KMS-11 (cell line): ENCODE results near the gene IDUA.

Experiments
- H2AFZ ChIP-seq: fragments of 200-600 bp; sonication (generic); 2 replicates; pipeline ENCODE4 v1.6.1; 2016; ENCODE audit warnings: antibody characterized with exemption, mixed run types, low read depth
- H3K27ac ChIP-seq: fragments of 200-600 bp; sonication (generic); 2 replicates; pipeline ENCODE4 v1.6.1; 2016; ENCODE audit warnings: mild to moderate bottlenecking, mixed run types
- H3K27me3 ChIP-seq: fragments of 200-600 bp; sonication (generic); 2 replicates; pipeline ENCODE4 v1.6.1; 2017; ENCODE audit warnings: mild to moderate bottlenecking, low read depth, mixed run types, moderate library complexity; ENCODE audit not compliant: insufficient read depth
- H3K36me3 ChIP-seq: fragments of 200-600 bp; sonication (generic); 2 replicates; pipeline ENCODE4 v1.6.1; 2017; ENCODE audit warnings: mild to moderate bottlenecking, mixed run types; ENCODE audit not compliant: insufficient read depth
- H3K4me1 ChIP-seq: fragments of 200-600 bp; sonication (generic); 2 replicates; pipeline ENCODE4 v1.6.1; 2016; ENCODE audit warnings: mild to moderate bottlenecking, low read depth, mixed run types; ENCODE audit not compliant: poor library complexity, severe bottlenecking
- H3K4me2 ChIP-seq: fragments of 200-600 bp; sonication (generic); 2 replicates; pipeline ENCODE4 v1.7.0; 2016; ENCODE audit warnings: mild to moderate bottlenecking, mixed run types
- H3K4me3 ChIP-seq: fragments of 200-600 bp; sonication (generic); IDR thresholded peaks from 2 replicates; pipeline ENCODE4 v1.6.1; 2017; ENCODE audit warnings: low read depth, low read length, mixed read lengths; ENCODE audit not compliant: insufficient read depth
- H3K79me2 ChIP-seq: fragments of 200-600 bp; sonication (generic); 2 replicates; pipeline ENCODE4 v1.6.1; 2016; ENCODE audit warnings: low read depth, mixed run types; ENCODE audit not compliant: insufficient read depth
- H3K9ac ChIP-seq: fragments of 200-600 bp; sonication (generic); 2 replicates; pipeline ENCODE4 v1.6.1; 2016; ENCODE audit warnings: mild to moderate bottlenecking, mixed run types
- H4K20me1 ChIP-seq: fragments of 200-600 bp; sonication (generic); 2 replicates; pipeline ENCODE4 v1.6.1; 2016; ENCODE audit warnings: mild to moderate bottlenecking, mixed run types; ENCODE audit not compliant: insufficient read depth
- TF ChIP-seq, protein P1 (sequence below): fragments of 200-600 bp; sonication (generic); conservative IDR thresholded peaks from 2 replicates; pipeline ENCODE4 v1.6.1; 2017; ENCODE audit warnings: low read depth, mild to moderate bottlenecking, antibody characterized with exemption, low read length, moderate library complexity, mixed read lengths

The IDUA gene

GRCh38 chr4:1026115-1026514 is 39.3 kb downstream of the IDUA start:
- Histone ChIP-seq H4K20me1 (no peaks in the 10 kb centered on the region), H3K4me3 (no peak overlapping the region), H3K4me1 (no peaks in the 10 kb centered on the region), H3K27ac (no peak overlapping the region), H3K27me3 (no peaks in the 10 kb centered on the region; the same call in 1 of the 2 replicates), H2AFZ (no peak overlapping the region), H3K36me3 (no peaks in the 10 kb centered on the region), H3K9ac (no peak overlapping the region), H3K79me2 (no peaks in the 10 kb centered on the region), H3K4me2 (no peak overlapping the region)
- TF ChIP-seq, protein P1, sequence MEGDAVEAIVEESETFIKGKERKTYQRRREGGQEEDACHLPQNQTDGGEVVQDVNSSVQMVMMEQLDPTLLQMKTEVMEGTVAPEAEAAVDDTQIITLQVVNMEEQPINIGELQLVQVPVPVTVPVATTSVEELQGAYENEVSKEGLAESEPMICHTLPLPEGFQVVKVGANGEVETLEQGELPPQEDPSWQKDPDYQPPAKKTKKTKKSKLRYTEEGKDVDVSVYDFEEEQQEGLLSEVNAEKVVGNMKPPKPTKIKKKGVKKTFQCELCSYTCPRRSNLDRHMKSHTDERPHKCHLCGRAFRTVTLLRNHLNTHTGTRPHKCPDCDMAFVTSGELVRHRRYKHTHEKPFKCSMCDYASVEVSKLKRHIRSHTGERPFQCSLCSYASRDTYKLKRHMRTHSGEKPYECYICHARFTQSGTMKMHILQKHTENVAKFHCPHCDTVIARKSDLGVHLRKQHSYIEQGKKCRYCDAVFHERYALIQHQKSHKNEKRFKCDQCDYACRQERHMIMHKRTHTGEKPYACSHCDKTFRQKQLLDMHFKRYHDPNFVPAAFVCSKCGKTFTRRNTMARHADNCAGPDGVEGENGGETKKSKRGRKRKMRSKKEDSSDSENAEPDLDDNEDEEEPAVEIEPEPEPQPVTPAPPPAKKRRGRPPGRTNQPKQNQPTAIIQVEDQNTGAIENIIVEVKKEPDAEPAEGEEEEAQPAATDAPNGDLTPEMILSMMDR: no peak

DNA sequence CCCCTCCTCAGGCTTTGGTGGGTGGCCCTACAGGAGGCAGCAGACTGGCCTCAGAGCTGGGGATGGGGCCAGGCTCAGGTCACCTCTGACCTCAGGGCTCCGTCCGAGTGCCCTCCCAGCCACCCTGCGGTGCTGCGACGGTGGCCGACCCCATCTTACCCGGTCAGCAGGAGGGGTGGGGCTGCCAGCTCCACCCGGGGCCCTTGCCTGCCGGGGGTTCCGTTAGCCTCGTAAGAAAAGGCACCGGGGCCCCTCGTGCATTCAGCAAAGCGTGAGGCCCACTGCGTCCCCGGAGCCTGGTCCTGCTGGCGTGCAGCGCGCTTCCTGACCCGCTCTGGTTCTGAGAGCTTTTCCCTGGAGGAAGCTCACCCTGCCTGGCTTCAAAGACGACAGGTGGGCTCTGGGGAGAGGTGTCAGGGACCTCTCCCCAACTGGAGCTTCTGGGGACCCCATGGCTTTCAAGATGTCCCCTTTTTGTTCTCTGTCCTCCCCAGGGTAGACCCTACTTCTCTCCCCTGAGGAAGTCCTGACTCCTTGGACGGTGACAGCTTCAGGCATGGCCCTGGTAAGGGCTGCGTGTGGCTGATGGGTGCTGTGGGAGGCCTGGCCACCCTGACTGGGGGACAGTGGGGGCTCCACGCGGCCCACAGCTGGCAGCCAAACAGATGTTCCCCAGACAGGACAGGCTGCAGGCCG is 40.5 kb downstream of the IDUA start:
- H4K20me1 ChIP-seq: no peaks in the 10 kb centered on the region
- H3K27me3 ChIP-seq: peaks cover 4% of the 10 kb centered on the region; the same call in 1 of the 2 replicates
- H3K4me3 ChIP-seq: no peak overlapping the region
- H3K36me3 ChIP-seq: no peaks in the 10 kb centered on the region
- H3K9ac ChIP-seq: no peak overlapping the region
- TF ChIP-seq, protein P1: no peak
- H3K79me2 ChIP-seq: no peaks in the 10 kb centered on the region
- H3K4me2 ChIP-seq: no peak overlapping the region
- H2AFZ ChIP-seq: no peak overlapping the region
- H3K4me1 ChIP-seq: no peaks in the 10 kb centered on the region
- no peak overlapping the region for H3K27ac ChIP-seq

DNA sequence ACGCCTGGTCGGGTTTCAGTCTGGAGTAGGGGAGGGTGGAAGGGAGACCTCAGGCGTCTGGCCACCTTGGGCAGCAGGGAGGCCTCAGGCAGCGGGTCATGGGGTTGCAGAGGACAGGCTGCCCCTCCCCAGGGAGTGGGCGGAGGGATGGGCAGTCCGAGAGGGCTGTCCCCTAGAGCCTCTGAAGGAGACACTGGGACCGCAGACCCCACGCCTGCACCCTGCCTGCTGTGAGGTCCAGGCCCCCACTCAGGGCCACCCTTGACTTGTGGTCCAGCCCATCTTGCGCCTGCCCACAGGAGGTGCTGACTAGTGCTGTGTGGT is 41.0 kb downstream of the IDUA start:
- no peak overlapping the region for H3K4me3 ChIP-seq
- no peaks in the 10 kb centered on the region for H4K20me1 ChIP-seq
- no peaks in the 10 kb centered on the region for H3K36me3 ChIP-seq
- H3K9ac ChIP-seq: no peak overlapping the region
- peaks cover 4% of the 10 kb centered on the region; the same call in 1 of the 2 replicates for H3K27me3 ChIP-seq
- H2AFZ ChIP-seq: no peak overlapping the region
- no peak overlapping the region for H3K4me2 ChIP-seq
- H3K27ac ChIP-seq: no peak overlapping the region
- H3K4me1 ChIP-seq: no peaks in the 10 kb centered on the region
- TF ChIP-seq, protein P1: no peak
- H3K79me2 ChIP-seq: no peaks in the 10 kb centered on the region

DNA sequence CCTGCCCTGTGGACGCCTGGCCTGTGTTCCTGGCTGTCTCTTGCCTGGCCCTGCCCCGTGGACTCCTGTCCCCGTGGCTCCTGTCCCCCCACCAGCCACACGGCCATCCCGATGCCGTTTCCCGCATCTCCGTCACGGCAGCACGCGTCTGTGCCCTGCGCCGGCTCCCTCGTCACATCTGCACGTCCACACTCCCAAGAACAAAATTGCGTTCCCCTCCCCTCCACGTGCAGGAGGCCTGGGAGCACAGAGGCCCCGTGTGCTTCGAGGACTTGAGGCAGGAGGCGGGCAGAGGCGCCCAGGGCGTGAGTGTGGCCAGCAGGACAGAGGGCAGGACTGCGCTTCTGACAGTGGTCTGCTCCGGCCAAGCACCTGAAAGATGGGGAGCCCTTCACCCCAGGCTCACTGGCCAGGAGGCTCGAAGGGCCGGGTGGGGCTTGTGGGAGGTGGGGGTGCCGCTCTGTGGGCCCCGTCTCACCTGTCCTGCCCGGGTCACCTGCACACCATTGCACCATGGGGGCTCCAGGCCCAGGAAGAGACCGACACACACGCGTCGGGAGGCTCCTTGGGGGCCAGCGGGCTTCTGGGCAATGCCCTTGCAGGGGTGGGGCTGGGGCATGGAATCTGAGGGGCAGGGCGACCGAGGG is 41.9 kb downstream of the IDUA start:
- no peaks in the 10 kb centered on the region for H3K4me1 ChIP-seq
- H3K4me3 ChIP-seq: no peak overlapping the region
- peaks cover 4% of the 10 kb centered on the region; the same call in 1 of the 2 replicates for H3K27me3 ChIP-seq
- no peaks in the 10 kb centered on the region for H3K36me3 ChIP-seq
- H3K79me2 ChIP-seq: no peaks in the 10 kb centered on the region
- no peak overlapping the region for H2AFZ ChIP-seq
- no peak overlapping the region for H3K9ac ChIP-seq
- no peaks in the 10 kb centered on the region for H4K20me1 ChIP-seq
- H3K27ac ChIP-seq: no peak overlapping the region
- TF ChIP-seq, protein P1: no peak
- no peak overlapping the region for H3K4me2 ChIP-seq
